SK-N-SH (cell line): ENCODE results near the gene DHRS7C.

Experiments
- EZH2phosphoT487 ChIP-seq: fragments of 200-600 bp; sonication (generic); IDR thresholded peaks from 2 replicates; pipeline ENCODE4 v1.6.1; 2017; ENCODE audit warnings: low read depth, mixed run types, mild to moderate bottlenecking, antibody characterized with exemption, moderate library complexity, borderline replicate concordance
- TAF1 ChIP-seq: IDR thresholded peaks from 2 replicates; pipeline ENCODE4 v1.6.1; 2012; ENCODE audit warnings: low read depth, mild to moderate bottlenecking, low read length, moderate library complexity, borderline replicate concordance
- TF ChIP-seq, protein P1 (sequence below): fragments of 200-600 bp; sonication (generic); IDR thresholded peaks from 2 replicates; pipeline ENCODE4 v1.6.1; 2017; ENCODE audit warnings: antibody characterized with exemption, mild to moderate bottlenecking, moderate library complexity
- TF ChIP-seq, protein P2 (sequence below): IDR thresholded peaks from 2 replicates; pipeline ENCODE4; 2012

- TF ChIP-seq, protein P1, sequence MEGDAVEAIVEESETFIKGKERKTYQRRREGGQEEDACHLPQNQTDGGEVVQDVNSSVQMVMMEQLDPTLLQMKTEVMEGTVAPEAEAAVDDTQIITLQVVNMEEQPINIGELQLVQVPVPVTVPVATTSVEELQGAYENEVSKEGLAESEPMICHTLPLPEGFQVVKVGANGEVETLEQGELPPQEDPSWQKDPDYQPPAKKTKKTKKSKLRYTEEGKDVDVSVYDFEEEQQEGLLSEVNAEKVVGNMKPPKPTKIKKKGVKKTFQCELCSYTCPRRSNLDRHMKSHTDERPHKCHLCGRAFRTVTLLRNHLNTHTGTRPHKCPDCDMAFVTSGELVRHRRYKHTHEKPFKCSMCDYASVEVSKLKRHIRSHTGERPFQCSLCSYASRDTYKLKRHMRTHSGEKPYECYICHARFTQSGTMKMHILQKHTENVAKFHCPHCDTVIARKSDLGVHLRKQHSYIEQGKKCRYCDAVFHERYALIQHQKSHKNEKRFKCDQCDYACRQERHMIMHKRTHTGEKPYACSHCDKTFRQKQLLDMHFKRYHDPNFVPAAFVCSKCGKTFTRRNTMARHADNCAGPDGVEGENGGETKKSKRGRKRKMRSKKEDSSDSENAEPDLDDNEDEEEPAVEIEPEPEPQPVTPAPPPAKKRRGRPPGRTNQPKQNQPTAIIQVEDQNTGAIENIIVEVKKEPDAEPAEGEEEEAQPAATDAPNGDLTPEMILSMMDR = no peak
- TF ChIP-seq, protein P2, sequence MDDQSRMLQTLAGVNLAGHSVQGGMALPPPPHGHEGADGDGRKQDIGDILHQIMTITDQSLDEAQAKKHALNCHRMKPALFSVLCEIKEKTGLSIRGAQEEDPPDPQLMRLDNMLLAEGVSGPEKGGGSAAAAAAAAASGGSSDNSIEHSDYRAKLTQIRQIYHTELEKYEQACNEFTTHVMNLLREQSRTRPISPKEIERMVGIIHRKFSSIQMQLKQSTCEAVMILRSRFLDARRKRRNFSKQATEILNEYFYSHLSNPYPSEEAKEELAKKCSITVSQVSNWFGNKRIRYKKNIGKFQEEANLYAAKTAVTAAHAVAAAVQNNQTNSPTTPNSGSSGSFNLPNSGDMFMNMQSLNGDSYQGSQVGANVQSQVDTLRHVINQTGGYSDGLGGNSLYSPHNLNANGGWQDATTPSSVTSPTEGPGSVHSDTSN = no peak
- no peak for TF ChIP-seq EZH2phosphoT487
- TF ChIP-seq TAF1 = no peak
These were observed 27.7 kb downstream of the DHRS7C start for GRCh38 chr17:9763643-9764042.
